Effector CD4-positive, alpha-beta T cell (primary cell): Measurements from ENCODE around the gene GRIP2.

ENCODE experiments used
- DNase-seq: peaks from one replicate; pipeline ENCODE4 v3.0.0-alpha.2; 2020

Gene GRIP2

GRCh38 chr3:14561051-14561960 lies 21.2 kb upstream of the GRIP2 start:
- no peak for DNase-seq

GRCh38 chr3:14560110-14560509 lies 20.0 kb upstream of the GRIP2 start:
- DNase-seq, result no peak

- no peak for DNase-seq
These were observed 17.9 kb upstream of the GRIP2 start for GRCh38 chr3:14558029-14558428.

- DNase-seq, result no peak
These were observed 15.7 kb upstream of the GRIP2 start for GRCh38 chr3:14555835-14556234.

- no peak for DNase-seq
These were observed 14.6 kb upstream of the GRIP2 start for GRCh38 chr3:14554715-14555114.

GRCh38 chr3:14553871-14554270 lies 13.7 kb upstream of the GRIP2 start:
- DNase-seq, result no peak

GRCh38 chr3:14552717-14553116 lies 12.6 kb upstream of the GRIP2 start:
- no peak for DNase-seq

GRCh38 chr3:14552041-14552648 lies 12.0 kb upstream of the GRIP2 start:
- no peak for DNase-seq

- no peak for DNase-seq
These were observed 10.8 kb upstream of the GRIP2 start for GRCh38 chr3:14550651-14551611.

- no peak for DNase-seq
These were observed 10.0 kb upstream of the GRIP2 start for GRCh38 chr3:14550181-14550580.

GRCh38 chr3:14549256-14549919 lies 9.2 kb upstream of the GRIP2 start:
- DNase-seq, result no peak

GRCh38 chr3:14548321-14548729 lies 8.2 kb upstream of the GRIP2 start:
- no peak for DNase-seq

- DNase-seq, result no peak
These were observed 7.6 kb upstream of the GRIP2 start for GRCh38 chr3:14547693-14548092.

- no peak for DNase-seq
These were observed 5.9 kb upstream of the GRIP2 start for GRCh38 chr3:14546041-14546440.

- no peak for DNase-seq
These were observed 5.1 kb upstream of the GRIP2 start for GRCh38 chr3:14545251-14545635.

- no peak for DNase-seq
These were observed 4.4 kb upstream of the GRIP2 start for GRCh38 chr3:14544282-14545250.

GRCh38 chr3:14543446-14543845 lies 3.3 kb upstream of the GRIP2 start:
- DNase-seq, result no peak

GRCh38 chr3:14542656-14543055 lies 2.5 kb upstream of the GRIP2 start:
- no peak for DNase-seq

GRCh38 chr3:14541646-14542045 lies 1.5 kb upstream of the GRIP2 start:
- no peak for DNase-seq

GRCh38 chr3:14540821-14541385 lies 761 bp upstream of the GRIP2 start:
- DNase-seq, result no peak

- no peak for DNase-seq
These were observed 779 bp downstream of the GRIP2 start for GRCh38 chr3:14539384-14539741.
